ENCODE measurements around the gene FCGR1A.
"Not testable (repeated sequence)": the region's sequence is repeated elsewhere in the genome, so short reads cannot be mapped to it uniquely, and the experiment has no call there.

FCGR1A gene

DNA sequence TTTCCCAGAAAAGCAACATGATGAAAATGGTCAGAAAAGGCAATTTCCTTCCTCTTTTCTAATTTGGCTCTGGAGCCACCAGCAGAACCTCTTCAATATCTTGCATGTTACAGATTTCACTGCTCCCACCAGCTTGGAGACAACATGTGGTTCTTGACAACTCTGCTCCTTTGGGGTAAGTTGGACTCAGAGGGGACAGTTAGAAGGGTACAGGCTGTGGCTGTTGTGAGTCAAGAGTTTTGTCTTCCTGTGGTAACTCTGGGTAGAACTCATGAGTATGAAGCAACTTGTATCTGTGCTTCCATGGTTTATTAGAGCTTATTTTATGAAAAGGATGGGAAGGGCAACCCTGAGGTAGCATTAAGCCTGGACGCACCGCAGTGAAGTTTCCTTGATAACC is at the start of gene FCGR1A:
FCGR1A (plus strand) TSS at position 95 of the 400 bp plus-strand sequence; CDS start at position 145, 50 bp downstream.
- not testable (repeated sequence) for DNase-seq

DNA sequence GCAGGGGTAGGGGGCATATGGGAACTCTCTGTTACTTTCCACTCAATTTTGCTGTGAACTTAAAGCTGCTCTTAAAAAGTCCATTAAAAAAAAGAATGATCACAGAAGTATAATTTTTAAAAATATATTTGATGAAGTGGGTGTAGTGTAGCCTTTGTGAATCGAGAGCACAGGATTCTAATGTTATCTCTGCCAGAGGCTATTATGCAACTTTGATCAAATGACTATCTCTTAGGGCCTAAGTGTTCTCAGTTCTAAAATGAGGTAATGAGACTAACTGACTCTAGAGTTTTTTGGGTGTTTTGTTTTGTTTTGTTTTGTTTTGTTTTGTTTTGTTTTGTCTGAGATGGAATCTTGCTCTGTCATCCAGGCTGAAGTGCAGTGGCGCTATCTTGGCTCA is 49.7 kb upstream of the FCGR1A start:
- DNase-seq, result not testable (repeated sequence)

DNA sequence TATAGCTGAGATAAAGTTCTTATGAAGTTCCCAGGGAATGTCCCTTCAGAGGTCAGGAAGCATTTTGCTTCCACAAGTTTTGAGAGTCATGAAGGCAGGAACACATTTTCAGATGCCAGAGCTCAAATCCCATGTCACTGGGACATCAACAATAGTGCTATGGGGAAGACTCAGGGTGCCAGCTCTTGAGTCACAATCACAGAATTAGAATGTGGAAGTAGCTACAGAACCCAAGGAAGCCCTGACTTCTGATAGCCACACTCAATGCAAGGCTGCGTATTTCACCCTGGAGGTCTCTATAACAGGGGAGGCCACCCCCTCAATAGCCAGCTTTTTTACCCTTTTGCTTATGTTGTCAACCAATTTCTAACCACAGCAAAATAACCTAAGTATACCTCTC is 47.8 kb upstream of the FCGR1A start:
- not testable (repeated sequence) for DNase-seq

DNA sequence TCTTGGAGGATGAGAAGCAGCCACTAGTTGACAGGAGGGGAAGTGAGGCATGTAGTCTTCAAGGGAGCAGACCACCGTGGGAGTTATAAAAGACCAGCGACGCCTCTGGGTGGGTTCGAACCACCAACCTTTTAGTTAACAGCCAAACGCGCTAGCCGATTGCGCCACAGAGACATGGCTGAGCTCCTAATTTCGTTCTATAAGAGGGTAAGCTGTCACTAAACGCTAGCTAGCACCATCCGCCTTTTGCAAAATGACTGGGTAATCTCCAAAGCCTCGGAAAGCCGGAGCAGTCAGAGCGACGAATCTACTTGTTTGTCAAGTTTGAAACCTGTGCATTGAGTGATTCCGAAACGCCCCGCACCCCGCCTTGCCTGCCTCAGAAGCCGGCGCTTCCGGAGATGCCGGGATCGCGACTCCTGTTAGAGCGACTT is 42.3 kb upstream of the FCGR1A start:
- peak in 1 of 4 experiments; percentile 29 for DNase-seq

- not testable (repeated sequence) for DNase-seq
Observed at GRCh38 chr1:149740590-149741230, 41.8 kb upstream of the FCGR1A start.

DNA sequence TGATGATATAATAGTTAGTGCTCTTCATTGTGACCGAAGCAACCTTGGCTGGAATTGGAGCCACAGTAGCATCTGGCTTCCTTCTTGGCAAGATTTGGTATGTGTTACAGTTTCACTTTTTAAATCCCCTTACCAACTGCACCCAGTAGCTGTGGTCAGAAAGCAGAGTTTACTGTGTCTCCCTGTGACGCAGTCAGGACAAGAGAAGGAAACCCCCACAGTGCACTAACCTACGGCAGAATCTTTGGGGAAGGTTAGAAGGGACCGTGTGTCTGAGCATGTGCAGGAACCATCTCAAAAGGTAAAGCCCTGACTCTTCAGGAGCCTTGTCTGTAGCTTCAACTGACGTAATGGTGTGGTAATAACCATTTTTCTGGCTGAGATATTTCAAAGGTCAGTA is 40.6 kb upstream of the FCGR1A start:
- DNase-seq, result not testable (repeated sequence)

DNA sequence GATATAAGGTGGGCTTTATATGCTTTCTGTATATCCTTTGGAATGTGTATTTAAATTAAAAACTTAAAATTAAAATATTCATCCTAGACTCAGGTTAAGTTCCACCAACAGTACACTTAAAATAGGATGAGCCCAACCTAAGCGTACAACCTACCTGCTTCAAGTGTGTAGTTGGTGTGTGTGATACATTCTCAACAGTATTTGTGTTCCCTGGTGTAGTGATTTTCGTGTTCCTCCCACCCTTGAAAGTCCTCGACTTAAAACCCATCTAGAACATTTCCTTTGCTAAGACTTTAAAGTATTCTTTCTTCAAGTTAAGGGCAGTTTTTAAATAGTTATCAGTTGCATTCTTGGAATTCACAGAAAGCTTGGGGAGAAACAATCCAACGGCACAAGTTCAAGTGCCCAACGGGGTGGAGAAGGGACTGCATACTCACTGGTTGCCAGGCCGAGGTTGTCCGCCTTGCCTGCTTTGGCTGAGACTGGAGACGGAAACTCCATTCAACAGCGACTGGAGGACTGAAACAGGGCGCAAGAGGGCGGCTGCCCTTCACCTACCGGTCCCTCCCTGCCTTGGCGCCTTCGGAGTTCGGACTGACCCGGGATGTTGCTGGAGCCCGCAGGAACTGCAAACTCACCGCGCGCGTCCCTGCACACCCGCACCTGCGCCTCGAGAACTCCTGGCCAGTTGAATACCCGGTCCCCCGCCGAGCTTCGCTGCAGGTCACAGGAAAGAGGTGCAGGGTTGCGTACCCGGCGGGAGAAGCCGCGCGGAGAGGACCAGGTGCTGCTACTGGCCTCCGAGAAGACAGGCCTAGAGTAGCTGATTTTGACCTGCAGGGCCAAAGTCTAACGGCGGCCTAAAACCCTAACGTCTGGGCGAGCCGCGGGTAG is 35.8 kb upstream of the FCGR1A start:
- not testable (repeated sequence) for DNase-seq

GRCh38 chr1:149747359-149748143 is 34.9 kb upstream of the FCGR1A start:
- DNase-seq, result not testable (repeated sequence)

DNA sequence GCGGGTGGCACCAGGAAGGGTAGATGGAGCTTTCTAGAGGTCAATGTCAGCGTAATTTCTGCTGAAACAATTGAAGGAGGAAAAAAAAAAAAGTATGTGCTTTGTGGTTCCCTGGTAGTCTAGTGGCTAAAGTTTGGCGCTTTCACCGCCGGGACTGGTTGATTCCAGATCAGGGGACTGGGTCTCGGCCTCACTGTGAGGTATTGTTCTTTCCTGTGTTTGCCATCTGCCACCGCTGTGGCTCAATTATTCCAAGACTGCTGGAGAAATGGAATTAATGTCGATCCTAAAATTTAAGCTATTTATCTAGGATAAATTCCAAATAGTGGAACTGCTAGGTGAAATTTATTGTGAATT is 34.4 kb upstream of the FCGR1A start:
- DNase-seq, result not testable (repeated sequence)

DNA sequence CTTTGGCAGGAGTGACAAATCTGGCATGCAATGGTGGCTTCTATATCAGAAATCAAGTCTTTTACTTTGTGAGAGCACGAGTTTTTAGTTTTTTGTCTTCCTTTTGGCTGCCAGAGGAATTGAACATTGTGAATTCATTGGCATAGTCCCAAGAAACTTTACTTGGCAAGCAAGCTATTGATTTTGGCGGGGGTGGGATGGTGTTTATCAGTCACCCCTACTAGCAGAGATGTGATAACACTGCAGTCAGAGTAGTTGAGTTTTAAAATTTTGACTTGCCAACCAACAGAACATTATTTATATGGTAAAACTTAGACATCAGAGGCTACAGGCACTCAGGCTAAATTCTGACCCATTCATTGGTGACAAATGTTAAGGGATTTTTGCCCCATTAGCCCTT is 31.9 kb upstream of the FCGR1A start:
- DNase-seq, result not testable (repeated sequence)

DNA sequence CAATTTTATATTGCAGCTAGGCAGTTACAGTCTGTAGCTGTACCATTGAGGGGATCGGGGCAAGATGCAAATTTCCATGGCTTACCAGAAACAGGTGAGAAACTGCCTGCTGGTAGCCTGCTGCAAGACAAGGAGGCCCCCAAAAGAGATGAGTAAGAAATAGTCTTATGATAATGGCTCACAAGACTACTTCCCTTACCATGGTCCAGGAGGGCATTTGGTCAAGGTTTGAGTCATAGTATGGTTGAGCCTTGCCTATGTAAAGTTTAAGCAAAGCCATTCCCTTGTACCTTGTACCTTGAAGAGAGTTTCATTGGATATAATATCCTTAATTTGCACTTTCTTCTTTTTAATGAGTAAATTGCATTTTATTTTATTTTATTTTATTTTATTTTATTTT is 30.3 kb upstream of the FCGR1A start:
- not testable (repeated sequence) for DNase-seq

DNA sequence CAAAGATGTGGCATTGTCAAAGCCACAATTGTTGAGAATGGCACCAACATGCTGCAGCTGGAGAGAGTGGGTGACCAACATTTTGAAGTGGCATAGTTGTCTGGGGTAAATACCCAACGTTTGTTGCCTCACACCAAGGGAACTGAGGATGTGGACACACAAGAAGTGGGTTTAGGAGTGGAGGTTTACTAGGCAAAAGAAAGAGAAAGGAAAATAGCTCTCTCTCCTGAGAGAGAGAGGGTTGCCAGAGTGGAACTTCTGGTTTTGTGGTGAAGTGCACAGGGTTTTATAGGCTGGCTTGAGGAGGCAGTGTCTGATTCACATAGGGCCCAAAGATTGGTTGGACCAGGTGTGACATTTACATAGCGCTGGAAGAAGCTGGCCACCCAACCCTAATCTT is 29.0 kb upstream of the FCGR1A start:
- DNase-seq, result not testable (repeated sequence)

DNA sequence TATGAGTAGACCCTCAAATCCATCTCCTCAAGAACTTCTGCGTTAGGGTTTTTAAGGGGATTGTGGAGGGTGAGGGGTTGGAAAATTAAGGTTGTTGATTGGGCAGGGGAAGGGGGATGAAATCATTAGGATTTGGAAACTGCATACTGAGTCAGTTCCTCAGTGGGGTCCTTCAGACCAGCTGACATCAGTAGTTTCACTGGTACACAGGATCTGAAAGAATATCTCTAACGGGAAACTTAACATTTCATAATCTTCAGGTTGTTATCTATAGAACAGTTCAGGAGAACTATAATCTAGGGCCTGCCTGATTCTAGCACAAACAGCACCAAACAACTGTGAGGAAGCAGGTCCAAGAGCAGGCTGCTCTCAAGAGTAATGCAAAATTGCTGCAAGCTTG is 27.2 kb upstream of the FCGR1A start:
- DNase-seq, result not testable (repeated sequence)

DNA sequence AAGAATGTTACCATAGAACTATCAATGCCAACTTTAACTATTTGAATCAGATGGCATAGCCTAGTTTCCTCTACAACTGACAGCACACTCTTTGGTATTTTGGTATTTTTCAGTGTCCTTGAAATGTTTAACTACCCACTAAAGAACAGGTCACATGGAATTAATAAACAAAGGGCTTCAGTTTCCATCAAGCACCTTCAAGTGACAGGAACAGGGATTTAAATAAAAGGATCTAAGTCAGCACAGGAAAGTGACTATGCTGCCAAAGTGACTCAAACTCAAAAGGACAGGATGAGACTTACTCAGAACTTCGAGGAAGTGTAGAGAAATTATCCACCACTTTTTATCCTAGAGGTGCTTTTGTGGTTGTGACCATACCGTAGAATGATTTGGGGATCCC is 20.2 kb upstream of the FCGR1A start:
- DNase-seq, result not testable (repeated sequence)

- not testable (repeated sequence) for DNase-seq
Observed at GRCh38 chr1:149764087-149764800, 18.2 kb upstream of the FCGR1A start.

GRCh38 chr1:149766241-149766640 is 16.3 kb upstream of the FCGR1A start:
- DNase-seq, result not testable (repeated sequence)

GRCh38 chr1:149769216-149769615 is 13.3 kb upstream of the FCGR1A start:
- not testable (repeated sequence) for DNase-seq

GRCh38 chr1:149770661-149771060 is 11.8 kb upstream of the FCGR1A start:
- not testable (repeated sequence) for DNase-seq

DNA sequence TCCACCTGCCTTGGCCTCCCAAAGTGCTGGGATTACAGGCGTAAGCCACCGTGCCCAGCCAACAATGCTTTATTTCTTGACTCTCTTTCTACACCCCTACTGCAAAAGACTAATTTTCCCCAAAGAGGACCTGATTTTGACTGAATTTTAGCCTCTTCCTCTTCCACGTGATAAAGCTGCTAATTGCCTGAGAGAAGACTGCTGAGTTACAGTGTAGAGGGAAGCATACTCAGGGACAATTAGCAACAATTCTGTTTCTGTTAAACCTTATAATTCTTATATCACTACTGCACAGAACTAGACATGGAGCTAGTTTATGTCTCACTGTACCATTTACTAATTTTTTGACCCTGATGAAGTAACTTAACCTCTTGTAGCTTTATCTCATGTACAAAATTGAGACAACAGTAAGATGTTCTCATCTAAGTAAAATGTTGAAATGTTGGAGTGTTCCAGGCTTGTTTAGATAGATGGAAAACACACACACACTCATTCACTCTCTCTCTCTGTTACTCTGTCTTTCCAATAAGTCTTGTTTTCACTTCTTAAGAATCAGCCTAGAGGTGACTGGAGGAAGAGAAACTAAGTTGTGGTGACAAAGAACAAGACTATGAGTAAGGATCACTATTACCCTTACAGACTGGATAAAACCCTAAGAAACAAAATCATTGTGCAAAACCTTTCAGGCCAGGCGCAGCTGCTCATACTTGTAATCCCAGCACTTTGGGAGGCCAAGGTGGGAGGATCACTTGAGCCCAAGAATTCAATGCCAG is 10.7 kb upstream of the FCGR1A start:
- DNase-seq, result not testable (repeated sequence)

- DNase-seq, result not testable (repeated sequence)
Observed at GRCh38 chr1:149775510-149776147, 6.9 kb upstream of the FCGR1A start.

- not testable (repeated sequence) for DNase-seq
Observed at GRCh38 chr1:149777084-149777483, 5.4 kb upstream of the FCGR1A start.

All from activated CD4-positive, CD25-positive, alpha-beta regulatory T cell (primary cell).